Activated T-cell treated with anti-CD3 and anti-CD28 coated beads, Interleukin-2, amount 50 U/mL, for 72 hours (primary cell): ENCODE measurements around the gene MANBA. TPM values are rescaled to one million over a fixed set of nuclear protein-coding genes. Genes with fewer than 3 reads are reported as not detected.

Experiments used
- ATAC-seq, 2 donors: fragments of 150-1000 bp; cut with Tn5 transposase; replicated peaks in 1 of 2; 2 replicates each; pipeline ENCODE4 v1.10.0; 2021; ENCODE audit warnings: moderate library complexity in 2 of 2, mild to moderate bottlenecking in 1 of 2
- DNase-seq, 2 donors: peaks; one replicate each; pipeline ENCODE4 v3.0.0; 2021 to 2022; ENCODE audit warnings: mixed read lengths in 1 of 2
- H3K27ac Mint-ChIP-seq: one replicate; pipeline ENCODE4 v1.8.0; 2022; ENCODE audit warnings: mild to moderate bottlenecking, moderate library complexity, mixed read lengths
- H3K27me3 Mint-ChIP-seq: one replicate; pipeline ENCODE4 v1.8.0; 2022; ENCODE audit warnings: low read depth, mixed read lengths
- H3K36me3 Mint-ChIP-seq, 2 donors: one replicate each; pipeline ENCODE4 v1.8.0; 2022; ENCODE audit warnings: mixed read lengths in 2 of 2, mild to moderate bottlenecking in 1 of 2; ENCODE audit not compliant: insufficient read depth in 2 of 2
- H3K4me1 Mint-ChIP-seq: one replicate; pipeline ENCODE4 v1.8.0; 2022; ENCODE audit warnings: low read depth, mixed read lengths
- H3K4me3 Mint-ChIP-seq, 2 donors: one replicate each; pipeline ENCODE4 v1.8.0; 2022; ENCODE audit warnings: mild to moderate bottlenecking in 2 of 2, mixed read lengths in 2 of 2, moderate library complexity in 2 of 2
- H3K9me3 Mint-ChIP-seq, 2 donors: one replicate each; pipeline ENCODE4 v1.8.0; 2022; ENCODE audit warnings: mixed read lengths in 2 of 2
- total RNA-seq, 2 donors: library from RNA; stranded (reverse); gene quantifications; one replicate each; pipeline ENCODE4 v1.2.3, GENCODE V29; 2022

The MANBA gene
- total RNA-seq, 2 donors from 2014 or later = 14.8 to 16.8 TPM

GRCh38 chr4:102599455-102599854 is 161.3 kb downstream of the MANBA start:
- H3K27ac Mint-ChIP-seq = peak overlapping the region; percentile 70
- H3K4me3 Mint-ChIP-seq = peak overlapping the region in 1 of 2 donors; percentile 79
- H3K9me3 Mint-ChIP-seq = peaks cover 0 to 2% of the 10 kb centered on the region in 2 donors
- DNase-seq = no peak
- peaks cover 35 to 75% of the 10 kb centered on the region in 2 donors for H3K36me3 Mint-ChIP-seq
- H3K4me1 Mint-ChIP-seq = peaks cover 73% of the 10 kb centered on the region
- no peaks in the 10 kb centered on the region for H3K27me3 Mint-ChIP-seq
- ATAC-seq = peak; percentile 5 to 11

GRCh38 chr4:102598762-102599374 is 161.9 kb downstream of the MANBA start:
- no peak for DNase-seq
- Mint-ChIP-seq H3K27ac (peak overlapping the region; percentile 95), H3K4me3 (peak overlapping the region; percentile 45 to 79), H3K27me3 (no peaks in the 10 kb centered on the region), H3K4me1 (peaks cover 79% of the 10 kb centered on the region), H3K9me3 (peaks cover 0 to 2% of the 10 kb centered on the region in 2 donors), H3K36me3 (peaks cover 35 to 74% of the 10 kb centered on the region in 2 donors)
- ATAC-seq = peak; percentile 56 to 61

GRCh38 chr4:102598086-102598761 is 162.5 kb downstream of the MANBA start:
- DNase-seq = no peak

GRCh38 chr4:102596532-102596931 is 164.2 kb downstream of the MANBA start:
- Mint-ChIP-seq H3K4me1 (peaks cover 94% of the 10 kb centered on the region), H3K27ac (peak overlapping the region; percentile 77), H3K27me3 (no peaks in the 10 kb centered on the region), H3K9me3 (no peaks in the 10 kb centered on the region), H3K36me3 (peaks cover 33 to 70% of the 10 kb centered on the region in 2 donors), H3K4me3 (peak overlapping the region in 1 of 2 donors; percentile 41)
- no peak for ATAC-seq
- no peak for DNase-seq

More at GRCh38 chr4:102598086-102598761, 162.5 kb downstream of the MANBA start:
- Mint-ChIP-seq H3K4me3 (peak overlapping the region; percentile 45 to 79), H3K4me1 (peaks cover 78% of the 10 kb centered on the region), H3K36me3 (peaks cover 31 to 70% of the 10 kb centered on the region in 2 donors), H3K27ac (peak overlapping the region; percentile 95), H3K27me3 (no peaks in the 10 kb centered on the region), H3K9me3 (no peaks in the 10 kb centered on the region)
- ATAC-seq = peak; percentile 85 to 87

GRCh38 chr4:102594000-102594399 is 166.8 kb downstream of the MANBA start:
- Mint-ChIP-seq H3K9me3 (no peaks in the 10 kb centered on the region), H3K36me3 (peaks cover 33 to 69% of the 10 kb centered on the region in 2 donors), H3K27ac (peak overlapping the region; percentile 85), H3K4me1 (peaks cover 98% of the 10 kb centered on the region), H3K4me3 (peak overlapping the region in 1 of 2 donors; percentile 21), H3K27me3 (no peaks in the 10 kb centered on the region)
- no peak for DNase-seq
- peak in 1 of 2 donors; percentile 17 for ATAC-seq

GRCh38 chr4:102593147-102593546 is 167.6 kb downstream of the MANBA start:
- H3K4me3 Mint-ChIP-seq = no peak overlapping the region
- no peaks in the 10 kb centered on the region for H3K27me3 Mint-ChIP-seq
- peaks cover 97% of the 10 kb centered on the region for H3K4me1 Mint-ChIP-seq

GRCh38 chr4:102592256-102592655 is 168.5 kb downstream of the MANBA start:
- Mint-ChIP-seq H3K4me3 (no peak overlapping the region), H3K9me3 (peaks cover 0 to 1% of the 10 kb centered on the region in 2 donors)
- no peak for ATAC-seq

More at GRCh38 chr4:102593147-102593546, 167.6 kb downstream of the MANBA start:
- Mint-ChIP-seq H3K9me3 (peaks cover 0 to under 1% of the 10 kb centered on the region in 2 donors), H3K36me3 (peaks cover 30 to 64% of the 10 kb centered on the region in 2 donors), H3K27ac (peak overlapping the region; percentile 47)
- DNase-seq (no peak), ATAC-seq (no peak)

GRCh38 chr4:102589743-102590142 is 171.0 kb downstream of the MANBA start:
- H3K4me1 Mint-ChIP-seq = peaks cover 97% of the 10 kb centered on the region
- ATAC-seq = no peak
- DNase-seq = no peak
- H3K36me3 Mint-ChIP-seq = peaks cover 27 to 61% of the 10 kb centered on the region in 2 donors
- peak overlapping the region in 1 of 2 donors; percentile 69 for H3K4me3 Mint-ChIP-seq
- no peaks in the 10 kb centered on the region for H3K27me3 Mint-ChIP-seq
- peaks cover 0 to 1% of the 10 kb centered on the region in 2 donors for H3K9me3 Mint-ChIP-seq
- peak overlapping the region; percentile 4 for H3K27ac Mint-ChIP-seq

More at GRCh38 chr4:102592256-102592655, 168.5 kb downstream of the MANBA start:
- H3K36me3 Mint-ChIP-seq = peaks cover 28 to 61% of the 10 kb centered on the region in 2 donors
- peak overlapping the region; percentile 55 for H3K27ac Mint-ChIP-seq
- no peak for DNase-seq
- peaks cover 97% of the 10 kb centered on the region for H3K4me1 Mint-ChIP-seq
- no peaks in the 10 kb centered on the region for H3K27me3 Mint-ChIP-seq

GRCh38 chr4:102586644-102587021 is 174.1 kb downstream of the MANBA start:
- H3K4me1 Mint-ChIP-seq = peaks cover 86% of the 10 kb centered on the region
- no peaks in the 10 kb centered on the region for H3K27me3 Mint-ChIP-seq
- peak overlapping the region; percentile 55 to 65 for H3K4me3 Mint-ChIP-seq
- peak overlapping the region; percentile 88 for H3K27ac Mint-ChIP-seq
- peaks cover 23 to 58% of the 10 kb centered on the region in 2 donors for H3K36me3 Mint-ChIP-seq
- peaks cover 0 to 1% of the 10 kb centered on the region in 2 donors for H3K9me3 Mint-ChIP-seq
- DNase-seq (peak; percentile 29 to 53), ATAC-seq (peak; percentile 54 to 62)

GRCh38 chr4:102586002-102586643 is 174.6 kb downstream of the MANBA start:
- Mint-ChIP-seq H3K36me3 (peaks cover 24 to 53% of the 10 kb centered on the region in 2 donors), H3K27ac (peak overlapping the region; percentile 88), H3K27me3 (no peaks in the 10 kb centered on the region), H3K4me3 (peak overlapping the region; percentile 55 to 65), H3K4me1 (peaks cover 86% of the 10 kb centered on the region), H3K9me3 (peaks cover 0 to 1% of the 10 kb centered on the region in 2 donors)
- ATAC-seq = peak; percentile 63 to 65
- no peak for DNase-seq

- Mint-ChIP-seq H3K27ac (peak overlapping the region; percentile 88), H3K27me3 (no peaks in the 10 kb centered on the region), H3K9me3 (peaks cover 0 to 1% of the 10 kb centered on the region in 2 donors), H3K4me1 (peaks cover 86% of the 10 kb centered on the region), H3K4me3 (peak overlapping the region; percentile 55 to 65), H3K36me3 (peaks cover 18 to 50% of the 10 kb centered on the region in 2 donors)
- DNase-seq = peak; percentile 35 to 41
- peak; percentile 51 to 57 for ATAC-seq
Measured at GRCh38 chr4:102585329-102585728, 175.4 kb downstream of the MANBA start.

GRCh38 chr4:102584091-102584490 is 176.7 kb downstream of the MANBA start:
- peaks cover 86% of the 10 kb centered on the region for H3K4me1 Mint-ChIP-seq
- H3K27me3 Mint-ChIP-seq = no peaks in the 10 kb centered on the region
- ATAC-seq (no peak), DNase-seq (no peak)
- H3K36me3 Mint-ChIP-seq = peaks cover 16 to 41% of the 10 kb centered on the region in 2 donors
- H3K9me3 Mint-ChIP-seq = peaks cover 0 to 1% of the 10 kb centered on the region in 2 donors
- H3K4me3 Mint-ChIP-seq = peak overlapping the region in 1 of 2 donors; percentile 22
- H3K27ac Mint-ChIP-seq = no peak overlapping the region
